ENCODE measurements around the gene ADPRS.

ADPRS gene

GRCh38 chr1:36108314-36108713 is 19.6 kb downstream of the ADPRS start:
- DNase-seq (ENCODE audit: low spot score) = no peak

DNA sequence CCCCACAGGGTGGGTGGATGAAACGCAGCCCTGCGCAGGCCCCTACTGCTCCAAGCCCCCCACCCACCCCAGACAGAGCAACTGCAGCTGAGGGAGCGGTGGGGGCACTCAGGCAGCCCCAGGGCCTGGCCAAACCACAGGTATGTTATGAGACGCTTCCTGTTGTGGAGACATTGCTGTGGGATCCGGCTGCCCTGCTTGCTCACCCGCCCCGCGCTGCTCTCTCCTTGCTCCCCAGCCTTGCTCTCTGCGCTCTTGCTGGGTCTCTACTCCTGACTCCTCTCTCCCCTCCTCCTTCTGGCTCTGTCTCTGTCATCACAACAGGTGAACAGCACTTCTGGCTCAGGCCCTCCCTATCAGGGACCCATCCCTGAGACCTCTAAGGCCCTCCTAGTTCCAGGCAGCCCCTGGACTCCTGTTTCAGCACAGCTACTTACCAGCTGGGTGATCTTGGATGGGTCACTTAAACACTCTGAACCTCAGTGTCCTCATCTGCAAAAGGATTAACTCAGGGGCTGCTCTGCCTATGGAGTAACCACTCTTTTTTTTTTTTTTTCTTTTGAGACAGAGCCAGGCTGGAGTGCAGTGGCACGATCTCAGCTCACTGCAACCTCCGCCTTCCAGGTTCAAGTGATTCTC is 20.5 kb downstream of the ADPRS start:
- DNase-seq (ENCODE audit: low spot score) = no peak

DNA sequence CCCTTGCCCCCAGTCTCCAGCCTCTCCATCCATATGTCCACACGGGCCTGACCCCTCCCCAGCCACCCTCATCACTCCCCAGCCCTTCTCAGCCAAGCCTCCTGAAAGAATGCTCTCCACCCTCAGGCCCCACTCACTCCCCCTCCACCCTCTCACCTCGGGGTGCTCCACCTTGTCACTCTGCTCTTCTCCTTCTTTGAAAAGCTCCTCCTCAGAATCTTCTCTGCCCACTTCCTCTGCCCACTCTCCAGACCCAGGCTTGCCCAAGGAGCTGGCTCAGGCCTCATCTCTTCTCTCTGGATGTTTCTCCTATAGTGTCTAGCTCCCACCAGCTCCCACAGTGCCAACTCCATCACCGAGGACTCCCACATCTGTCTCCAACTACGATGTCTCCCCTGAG is 22.5 kb downstream of the ADPRS start:
- no peak for DNase-seq (ENCODE audit: low spot score)

- DNase-seq (ENCODE audit: low spot score) = no peak
Observed at GRCh38 chr1:36112823-36113222, 24.1 kb downstream of the ADPRS start.

GRCh38 chr1:36114371-36114770 is 25.7 kb downstream of the ADPRS start:
- no peak for DNase-seq (ENCODE audit: low spot score)

DNA sequence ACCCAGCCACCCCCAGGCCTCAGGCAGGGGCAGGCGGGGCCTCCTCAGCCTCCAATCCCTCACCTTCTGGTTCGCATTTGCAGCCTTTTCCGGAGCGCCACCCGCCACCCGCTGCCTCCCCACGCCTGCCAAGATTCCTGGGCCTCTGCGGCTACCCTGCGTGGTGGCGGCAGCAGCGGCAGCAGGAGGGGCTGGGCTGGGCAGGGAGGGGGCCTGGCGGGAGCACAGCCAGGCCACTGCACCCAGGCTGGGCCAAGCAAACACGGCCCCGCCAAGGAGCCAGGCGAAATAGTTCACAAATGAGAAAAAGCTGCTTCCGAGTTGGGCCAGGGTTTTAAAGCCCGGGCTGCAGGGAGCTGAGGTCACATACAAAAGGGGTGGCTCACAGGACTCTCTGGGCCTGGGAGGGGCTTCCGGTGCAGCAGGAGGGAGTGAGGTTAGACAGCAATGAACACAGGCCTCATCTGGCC is 26.5 kb downstream of the ADPRS start:
- no peak for DNase-seq (ENCODE audit: low spot score)

DNA sequence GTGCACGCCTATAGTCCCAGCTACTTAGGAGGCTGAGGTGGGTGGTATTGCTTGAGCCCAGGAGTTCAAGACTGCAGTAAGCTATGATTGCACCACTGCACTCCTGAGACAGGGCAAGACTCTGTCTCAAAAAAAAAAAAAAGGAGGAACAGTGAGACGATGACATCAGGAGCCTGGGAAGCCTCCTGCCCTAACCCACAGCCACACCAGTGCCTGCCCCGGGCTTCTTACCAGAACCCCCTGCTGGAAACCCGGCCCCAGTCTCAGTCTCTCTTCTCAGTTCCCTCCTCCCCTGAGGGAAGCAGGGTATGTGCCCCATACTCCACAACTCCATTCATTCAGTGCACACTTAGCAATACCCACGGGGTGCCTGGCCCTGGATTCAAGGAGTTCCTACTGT is 27.2 kb downstream of the ADPRS start:
- DNase-seq (ENCODE audit: low spot score) = no peak

DNA sequence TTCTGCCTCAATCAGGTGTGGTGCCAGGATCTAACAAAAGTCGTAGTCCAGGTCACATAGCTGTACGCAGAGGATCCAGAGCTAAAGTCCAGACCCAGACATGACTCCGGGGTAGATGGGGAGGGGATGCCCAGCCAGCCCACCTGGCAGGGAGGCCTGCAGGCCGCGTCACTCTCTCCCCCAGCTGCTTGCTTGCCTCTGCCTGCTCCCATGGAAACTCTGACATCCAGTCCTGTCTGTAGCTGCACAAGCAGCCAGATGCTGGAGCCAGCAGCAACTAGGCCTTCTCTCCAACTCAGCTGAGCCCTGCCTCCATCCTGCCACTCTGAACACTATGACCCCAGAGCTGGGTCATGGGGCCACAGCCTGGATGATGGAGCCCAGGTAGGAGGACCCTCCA is 28.2 kb downstream of the ADPRS start:
- no peak for DNase-seq (ENCODE audit: low spot score)

DNA sequence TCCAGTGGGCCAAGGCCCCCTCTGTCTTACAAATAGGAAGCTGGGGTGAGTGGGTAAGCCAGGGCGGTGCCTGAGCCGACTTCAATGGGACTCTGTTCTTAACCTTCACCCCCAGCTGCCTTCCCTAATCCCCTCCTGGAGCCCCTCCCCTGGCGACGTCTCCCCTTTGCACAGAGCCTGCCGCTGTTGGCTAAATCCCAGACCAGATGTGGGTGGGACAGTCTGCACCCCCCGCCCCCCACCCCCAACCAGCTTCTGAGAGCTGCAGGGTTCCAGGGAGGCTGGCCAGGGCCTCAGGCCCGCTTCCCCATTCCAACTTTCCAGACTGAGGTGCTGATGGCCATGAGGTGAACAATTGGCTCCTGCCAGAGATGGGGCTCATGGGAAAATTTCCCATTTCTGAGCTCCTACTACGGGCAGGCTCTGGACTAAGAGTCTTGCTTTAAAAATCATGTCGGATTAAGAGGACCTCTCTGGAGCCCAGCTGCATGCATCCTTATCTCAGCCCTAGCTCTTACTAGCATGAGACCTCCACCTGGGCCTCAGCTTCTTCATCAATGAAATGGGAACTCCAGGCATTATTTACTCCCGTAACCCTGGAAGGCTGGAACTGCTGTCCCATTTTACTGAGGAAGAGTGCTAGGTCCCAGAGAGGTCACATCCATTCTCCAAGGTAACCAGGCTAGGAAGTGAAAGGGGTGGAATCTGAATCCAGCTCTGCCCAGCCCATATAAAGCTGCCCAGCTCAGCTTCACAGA is 29.9 kb downstream of the ADPRS start:
- no peak for DNase-seq (ENCODE audit: low spot score)

GRCh38 chr1:36119456-36119855 is 30.8 kb downstream of the ADPRS start:
- DNase-seq (ENCODE audit: low spot score) = no peak

- DNase-seq (ENCODE audit: low spot score) = no peak
Observed at GRCh38 chr1:36122062-36123030, 33.7 kb downstream of the ADPRS start.

- DNase-seq (ENCODE audit: low spot score) = no peak
Observed at GRCh38 chr1:36123356-36123755, 34.7 kb downstream of the ADPRS start.

- DNase-seq (ENCODE audit: low spot score) = no peak
Observed at GRCh38 chr1:36124404-36125128, 35.9 kb downstream of the ADPRS start.

GRCh38 chr1:36125129-36125991 is 36.7 kb downstream of the ADPRS start, which contains the start of gene COL8A2:
Gene COL8A2 (minus strand): TSS chr1:36125222. CDS start chr1:36100242, 24,980 bp downstream.
- DNase-seq (ENCODE audit: low spot score) = peak; percentile 70

GRCh38 chr1:36126005-36126716 is 37.5 kb downstream of the ADPRS start:
- no peak for DNase-seq (ENCODE audit: low spot score)

- no peak for DNase-seq (ENCODE audit: low spot score)
Observed at GRCh38 chr1:36126797-36127500, 38.3 kb downstream of the ADPRS start.

DNA sequence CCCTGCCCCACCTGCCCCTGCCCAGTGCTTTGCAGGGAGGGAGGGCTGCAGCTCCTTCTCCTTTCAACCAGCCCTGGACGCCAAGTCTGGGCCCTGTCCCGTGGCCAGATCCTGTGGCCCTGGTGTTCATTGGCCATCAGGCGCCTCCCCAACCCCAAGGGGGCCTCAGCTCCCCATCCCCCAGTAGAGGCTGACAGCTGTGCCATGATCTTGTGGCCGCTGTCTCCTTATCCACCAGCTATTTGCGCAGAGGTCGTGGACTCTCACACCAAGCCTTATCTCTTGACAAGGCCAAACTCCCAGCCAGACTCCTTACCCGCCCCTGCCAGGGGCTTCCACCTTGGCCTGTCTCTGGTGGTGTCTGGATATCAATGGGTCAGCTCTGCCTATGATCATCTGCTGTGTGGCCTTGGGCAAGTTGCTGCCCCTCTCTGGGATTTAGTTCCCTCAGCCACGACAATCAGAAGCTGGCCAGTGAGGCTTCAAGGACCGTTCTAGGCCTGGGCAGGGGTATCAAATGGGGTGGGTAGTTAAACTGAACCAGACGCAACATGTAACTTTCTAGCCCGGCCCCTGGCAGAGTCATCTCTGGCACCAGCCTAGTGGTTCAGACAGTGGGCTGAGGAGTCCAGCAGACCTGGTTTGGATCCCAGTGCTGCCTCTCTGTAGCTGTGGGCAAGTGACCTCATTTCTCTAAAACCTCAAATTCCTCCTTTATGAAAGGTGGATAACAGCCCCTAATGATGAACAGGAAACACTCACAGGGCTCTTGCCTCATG is 39.6 kb downstream of the ADPRS start:
- no peak for DNase-seq (ENCODE audit: low spot score)

GRCh38 chr1:36128905-36129206 is 40.2 kb downstream of the ADPRS start:
- DNase-seq (ENCODE audit: low spot score) = no peak

GRCh38 chr1:36132029-36132428 is 43.3 kb downstream of the ADPRS start:
- no peak for DNase-seq (ENCODE audit: low spot score)

Measured in D341Med (cell line).